GM18909 (cell line): ENCODE measurements around the gene PFN4.
"Not testable (repeated sequence)": the region's sequence is repeated elsewhere in the genome, so short reads cannot be mapped to it uniquely, and the experiment has no call there.

Experiments used
- ATAC-seq: cut with Tn5 transposase; IDR thresholded peaks from one replicate; pipeline ENCODE4 v1.9.1; 2021; ENCODE audit warnings: mild to moderate bottlenecking; ENCODE audit not compliant: unreplicated experiment, poor library complexity

PFN4 gene

GRCh38 chr2:24115057-24115456, 8.1 kb downstream of the PFN4 start:
- ATAC-seq, result no peak

GRCh38 chr2:24111407-24111901, 11.7 kb downstream of the PFN4 start:
- ATAC-seq, result no peak

GRCh38 chr2:24110660-24111303, 12.4 kb downstream of the PFN4 start:
- no peak for ATAC-seq

GRCh38 chr2:24109431-24109830, 13.7 kb downstream of the PFN4 start:
- not testable (repeated sequence) for ATAC-seq

DNA sequence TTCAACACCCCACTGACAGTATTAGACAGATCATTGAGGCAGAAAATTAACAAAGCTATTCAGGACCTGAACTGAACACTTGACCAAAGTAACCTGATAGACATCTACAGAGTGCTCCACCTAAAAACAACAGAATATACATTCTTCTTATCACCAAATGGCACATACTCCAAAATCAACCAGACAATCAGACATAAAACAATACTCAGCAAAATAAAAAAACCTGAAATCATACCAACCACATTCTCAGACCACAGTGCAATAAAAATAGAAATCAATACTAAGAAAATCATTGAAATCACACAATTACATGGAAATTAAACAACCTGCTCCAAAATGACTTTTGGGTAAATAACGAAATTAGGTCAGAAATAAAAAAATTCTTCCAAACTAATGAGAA, 15.8 kb downstream of the PFN4 start:
- no peak for ATAC-seq

- ATAC-seq, result no peak
Observed at GRCh38 chr2:24106786-24107185, 16.3 kb downstream of the PFN4 start.

GRCh38 chr2:24105816-24106215, 17.3 kb downstream of the PFN4 start:
- ATAC-seq, result no peak

DNA sequence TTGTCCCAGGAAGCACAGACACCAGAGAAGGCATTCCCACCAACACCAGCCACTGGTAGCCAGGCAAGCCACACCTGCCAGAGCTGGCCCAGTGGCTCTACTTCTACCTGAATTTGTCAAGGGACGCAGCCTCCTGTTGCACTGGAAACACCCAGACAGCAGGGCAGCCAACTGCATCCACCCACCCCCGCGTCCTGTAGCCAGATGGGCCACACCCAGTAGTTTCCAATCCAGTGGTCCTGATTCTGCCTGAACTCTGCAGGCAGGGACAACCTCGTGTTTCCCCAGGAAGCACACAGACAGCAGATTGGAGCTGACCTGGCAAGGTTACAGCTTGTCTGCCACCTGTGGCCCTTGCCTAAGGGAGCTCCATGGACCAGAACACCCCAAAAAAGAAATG, 18.2 kb downstream of the PFN4 start:
- ATAC-seq, result no peak

DNA sequence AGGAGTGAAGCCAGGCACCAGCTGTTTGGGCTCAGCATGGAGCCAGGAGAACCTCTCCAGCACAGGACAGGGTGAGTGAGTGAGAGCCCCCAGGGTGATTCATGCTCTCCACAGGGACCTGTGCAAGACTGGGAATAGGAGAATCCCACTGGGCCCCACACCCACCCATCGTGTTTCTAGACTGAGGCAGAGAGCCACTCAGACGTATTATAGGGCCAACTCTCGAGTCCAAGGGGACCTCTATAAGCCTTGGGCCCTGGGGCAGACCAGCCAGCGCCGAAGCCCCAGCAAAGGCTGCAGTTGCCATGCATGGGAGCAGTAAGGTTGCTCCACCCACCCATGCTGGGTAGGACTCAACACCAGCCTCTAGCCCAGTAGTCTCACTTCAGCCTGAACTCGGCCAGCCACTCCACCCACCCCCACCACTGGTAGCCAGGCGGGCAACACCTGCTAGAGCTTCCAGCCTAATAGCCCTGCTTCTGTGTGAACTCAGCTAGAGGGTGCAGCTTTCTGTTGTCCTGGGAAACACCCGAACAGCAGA, 19.0 kb downstream of the PFN4 start:
- ATAC-seq, result no peak

GRCh38 chr2:24102677-24103076, 20.5 kb downstream of the PFN4 start:
- ATAC-seq, result no peak

GRCh38 chr2:24101992-24102391, 21.1 kb downstream of the PFN4 start:
- no peak for ATAC-seq

GRCh38 chr2:24100732-24101131, 22.4 kb downstream of the PFN4 start:
- not testable (repeated sequence) for ATAC-seq

- not testable (repeated sequence) for ATAC-seq
Observed at GRCh38 chr2:24095171-24095677, 27.9 kb downstream of the PFN4 start.

DNA sequence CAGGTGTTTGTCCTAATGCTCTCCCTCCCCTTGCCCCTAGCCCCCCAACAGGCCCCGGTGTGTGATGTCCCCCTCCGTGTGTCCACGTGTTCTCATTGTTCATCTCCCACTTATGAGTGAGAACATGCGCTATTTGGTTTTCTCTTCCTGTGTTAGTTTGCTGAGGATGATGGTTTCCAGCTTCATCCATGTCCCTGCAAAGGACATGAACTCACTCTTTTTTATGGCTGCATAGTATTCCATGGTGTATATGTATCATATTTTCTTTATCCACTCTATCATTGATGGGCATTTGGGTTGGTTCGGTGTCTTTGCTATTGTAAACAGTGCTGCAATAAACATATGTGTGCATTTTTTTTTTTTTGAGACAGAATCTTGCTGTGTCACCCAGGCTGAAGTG, 29.9 kb downstream of the PFN4 start:
- not testable (repeated sequence) for ATAC-seq

GRCh38 chr2:24088821-24089359, 34.2 kb downstream of the PFN4 start:
- no peak for ATAC-seq

DNA sequence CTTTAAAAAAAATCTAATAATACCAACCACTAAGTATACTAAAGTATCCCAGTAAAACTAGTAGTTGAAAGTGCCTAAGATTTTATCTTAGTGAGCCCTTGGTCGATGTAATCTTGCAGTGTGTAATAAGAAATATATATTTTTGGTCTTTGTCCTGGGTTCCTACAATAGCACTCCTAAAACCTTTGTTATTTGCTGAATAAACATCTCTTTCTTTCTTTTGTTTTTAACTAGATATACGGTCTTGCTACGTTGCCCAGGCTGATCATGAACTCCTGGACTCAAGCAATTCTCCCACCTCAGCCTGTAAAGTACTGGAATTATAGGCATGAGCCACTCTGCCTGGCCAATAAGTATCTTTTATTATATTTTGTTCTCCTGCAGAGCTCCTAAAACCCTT, 36.1 kb downstream of the PFN4 start:
- no peak for ATAC-seq

DNA sequence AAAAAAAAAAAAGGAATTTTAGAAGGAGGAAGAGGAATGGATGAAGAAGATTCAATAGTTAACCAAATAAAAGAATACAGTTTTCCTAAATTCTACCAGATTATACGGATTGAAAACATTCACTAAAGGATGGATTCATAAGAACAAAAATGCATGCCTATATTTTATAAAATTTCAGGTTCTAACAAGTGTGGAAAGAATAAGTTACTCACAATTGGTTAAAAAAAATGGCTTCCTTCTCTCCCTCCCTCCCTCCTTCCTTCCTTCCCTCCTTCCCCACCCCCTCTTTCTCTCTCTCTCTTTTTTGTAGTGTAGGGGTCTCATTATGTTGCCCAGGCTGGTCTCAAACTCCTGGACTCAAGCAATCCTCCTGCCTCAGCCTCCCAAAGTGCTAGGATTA, 36.9 kb downstream of the PFN4 start:
- ATAC-seq, result no peak

- ATAC-seq, result no peak
Observed at GRCh38 chr2:24085200-24085489, 38.0 kb downstream of the PFN4 start.

- ATAC-seq, result peak; percentile 80
Observed at GRCh38 chr2:24084386-24085199, 38.5 kb downstream of the PFN4 start, which contains the start of gene TP53I3. TP53I3 (minus strand) TSS chr2:24084834; CDS start chr2:24084326, 508 bp downstream.

DNA sequence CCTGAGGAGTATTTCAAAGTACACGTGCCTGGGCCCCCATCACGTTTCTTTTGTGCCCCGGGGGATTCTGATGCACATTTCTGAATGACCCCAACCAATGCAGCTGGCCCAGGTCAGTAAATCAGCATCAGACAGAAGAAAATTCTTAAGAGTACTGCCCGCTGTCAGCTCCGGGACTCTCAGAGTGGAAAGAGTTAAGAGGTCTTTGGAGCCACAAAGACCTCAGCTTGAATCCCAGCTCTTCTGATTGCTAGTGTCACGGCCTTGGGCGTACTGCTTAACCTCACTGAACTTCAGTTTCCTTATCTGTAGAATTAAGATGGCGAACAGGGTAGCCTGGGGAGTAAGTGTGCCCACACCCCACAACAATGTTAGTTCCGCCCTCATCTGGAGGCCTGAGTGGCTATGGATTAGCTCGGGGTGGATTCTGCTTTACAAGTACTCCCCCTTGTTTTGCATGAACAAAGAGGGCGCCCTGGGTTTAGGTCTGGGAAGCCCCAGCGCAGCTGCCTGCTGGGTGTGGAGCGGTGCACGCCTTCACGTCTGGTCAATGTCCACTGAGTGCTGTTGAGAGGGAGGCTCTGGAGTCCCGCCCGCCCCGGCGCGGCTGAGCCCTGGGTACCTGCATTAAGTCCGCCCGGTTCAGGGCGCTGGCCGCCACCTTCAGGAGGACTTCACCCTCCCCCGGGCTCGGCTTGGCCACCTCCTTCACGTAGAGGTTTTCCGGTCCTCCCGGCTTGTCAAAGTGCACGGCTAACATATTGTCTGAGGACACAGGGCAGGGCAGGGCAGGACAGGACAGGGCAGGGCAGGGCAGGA, 39.4 kb downstream of the PFN4 start:
- ATAC-seq, result peak; percentile 80
